ENCODE results near the gene RNU5B-1.

Gene RNU5B-1

GRCh38 chr15:65289261-65289854, 15.1 kb upstream of the RNU5B-1 start:
- no peak for DNase-seq

- DNase-seq: no peak
Observed at GRCh38 chr15:65290228-65290627, 14.2 kb upstream of the RNU5B-1 start.

DNA sequence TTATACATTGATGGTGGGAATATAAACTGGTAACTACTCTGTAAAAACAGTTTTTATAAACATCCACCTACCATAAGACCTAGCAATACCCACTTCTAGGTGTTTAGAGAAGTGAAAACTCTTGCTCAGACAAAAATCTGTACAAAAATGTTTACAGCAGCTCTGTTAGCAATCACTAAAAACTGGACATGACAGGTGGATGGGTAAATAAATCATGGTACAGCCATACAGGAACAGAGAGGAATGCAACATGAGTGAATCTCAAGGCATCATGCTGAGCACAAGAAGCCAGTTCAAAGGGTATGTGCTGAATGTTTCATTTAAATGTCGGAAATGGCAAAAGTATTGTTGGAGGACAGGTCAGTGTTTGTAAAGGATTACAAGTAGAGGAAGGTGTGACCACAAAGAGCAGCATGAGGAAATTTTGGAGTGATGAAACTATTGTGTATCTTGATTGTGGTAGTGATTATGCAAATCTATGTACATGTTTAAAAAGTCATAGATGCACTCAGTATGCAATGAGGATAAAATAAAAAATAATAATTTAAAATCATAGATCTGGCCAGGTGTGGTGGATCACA, 11.4 kb upstream of the RNU5B-1 start:
- DNase-seq: no peak

GRCh38 chr15:65298731-65299130, 5.7 kb upstream of the RNU5B-1 start:
- no peak for DNase-seq

DNA sequence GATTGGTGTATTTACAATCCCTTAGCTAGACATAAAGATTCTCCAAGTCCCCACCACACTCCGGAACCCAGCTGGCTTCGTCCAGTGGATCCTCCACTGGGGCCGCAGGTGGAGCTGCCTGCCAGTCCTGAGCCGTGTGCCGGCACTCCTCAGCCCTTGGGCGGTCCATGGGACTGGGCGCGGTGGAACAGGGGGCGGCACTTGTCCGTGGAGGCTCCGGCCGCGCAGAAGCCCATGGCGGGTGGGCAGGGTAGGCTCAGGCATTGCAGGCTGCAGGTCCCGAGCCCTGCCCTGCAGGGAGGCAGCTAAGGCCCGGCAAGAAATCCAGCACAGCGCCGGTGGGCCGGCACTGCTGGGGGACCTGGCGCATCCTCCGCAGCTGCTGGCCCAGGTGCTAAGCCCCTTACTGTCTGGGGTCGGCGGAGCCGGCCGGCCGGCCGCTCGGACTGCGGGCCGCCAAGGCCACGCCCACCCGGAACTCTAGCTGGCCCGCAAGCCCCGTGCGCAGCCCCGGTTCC, 3.5 kb upstream of the RNU5B-1 start:
- no peak for DNase-seq

- no peak for DNase-seq
Observed at GRCh38 chr15:65302061-65302460, 2.4 kb upstream of the RNU5B-1 start.

DNA sequence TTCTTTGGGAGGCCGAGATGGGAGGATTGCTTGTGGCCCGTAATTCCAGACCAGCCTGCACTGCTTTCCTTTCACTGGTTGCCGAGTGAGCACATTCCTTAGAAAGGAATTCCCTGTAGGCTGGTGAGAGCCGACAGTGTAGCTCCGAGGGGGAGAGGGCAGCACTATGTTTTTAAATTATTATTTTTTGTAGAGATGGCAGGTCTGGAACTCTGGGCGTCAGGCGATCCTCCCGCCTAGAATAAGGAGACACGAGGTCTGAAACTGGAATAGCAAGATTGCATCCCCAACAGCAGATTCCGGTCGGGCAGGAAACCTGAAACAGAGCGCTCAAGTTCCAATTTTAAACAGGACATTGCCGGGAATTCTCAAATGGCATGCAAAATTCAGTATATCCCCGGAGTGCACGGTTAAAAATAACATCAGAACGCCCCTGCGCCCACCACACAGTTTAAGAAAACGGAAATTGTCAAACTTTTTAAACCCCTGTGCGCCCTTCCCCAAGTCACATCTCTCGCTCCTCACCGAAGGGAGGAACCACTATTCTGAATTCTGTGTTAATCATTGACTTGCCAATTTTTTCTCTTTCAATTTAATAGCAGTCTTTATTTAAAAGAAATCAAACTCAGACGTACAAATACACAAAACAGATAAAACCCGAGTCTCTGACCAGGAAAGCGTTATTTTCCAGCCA, 643 bp upstream of the RNU5B-1 start:
- peak in 1 of 2 donors; percentile 22 for DNase-seq

DNA sequence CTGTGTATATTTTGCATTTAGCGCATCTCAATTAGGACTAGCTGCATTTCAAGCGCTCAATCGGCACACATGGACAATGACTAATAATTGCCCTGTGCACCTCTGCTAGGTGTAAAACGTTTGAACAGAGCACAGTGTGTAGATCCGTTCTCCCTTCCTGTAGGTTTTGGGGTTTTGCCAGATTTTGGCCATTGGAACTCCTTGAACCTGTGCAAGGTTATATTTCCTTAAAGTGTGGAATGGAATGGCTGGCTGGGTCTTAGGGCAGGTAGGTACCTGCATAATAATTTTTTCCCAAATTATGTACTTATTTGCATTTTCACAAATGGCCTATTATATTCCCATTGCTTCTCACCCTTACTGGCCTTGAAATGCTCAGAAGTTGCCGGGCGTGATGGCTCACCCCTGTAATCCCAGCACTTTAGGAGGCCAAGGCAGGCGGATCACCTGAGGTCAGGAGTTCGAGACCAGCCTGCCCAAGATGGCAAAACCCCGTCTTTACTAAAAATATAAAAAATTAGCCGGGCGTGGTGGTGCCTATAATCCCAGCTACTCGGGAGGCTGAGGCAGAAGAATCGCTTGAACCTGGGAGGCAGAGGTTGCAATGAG, 777 bp downstream of the RNU5B-1 start:
- DNase-seq: no peak

GRCh38 chr15:65305776-65306175, 1.3 kb downstream of the RNU5B-1 start:
- no peak for DNase-seq

- DNase-seq: no peak
Observed at GRCh38 chr15:65306551-65306950, 2.1 kb downstream of the RNU5B-1 start.

GRCh38 chr15:65307978-65308377, 3.5 kb downstream of the RNU5B-1 start:
- DNase-seq: no peak

- DNase-seq: no peak
Observed at GRCh38 chr15:65309882-65310418, 5.5 kb downstream of the RNU5B-1 start.

DNA sequence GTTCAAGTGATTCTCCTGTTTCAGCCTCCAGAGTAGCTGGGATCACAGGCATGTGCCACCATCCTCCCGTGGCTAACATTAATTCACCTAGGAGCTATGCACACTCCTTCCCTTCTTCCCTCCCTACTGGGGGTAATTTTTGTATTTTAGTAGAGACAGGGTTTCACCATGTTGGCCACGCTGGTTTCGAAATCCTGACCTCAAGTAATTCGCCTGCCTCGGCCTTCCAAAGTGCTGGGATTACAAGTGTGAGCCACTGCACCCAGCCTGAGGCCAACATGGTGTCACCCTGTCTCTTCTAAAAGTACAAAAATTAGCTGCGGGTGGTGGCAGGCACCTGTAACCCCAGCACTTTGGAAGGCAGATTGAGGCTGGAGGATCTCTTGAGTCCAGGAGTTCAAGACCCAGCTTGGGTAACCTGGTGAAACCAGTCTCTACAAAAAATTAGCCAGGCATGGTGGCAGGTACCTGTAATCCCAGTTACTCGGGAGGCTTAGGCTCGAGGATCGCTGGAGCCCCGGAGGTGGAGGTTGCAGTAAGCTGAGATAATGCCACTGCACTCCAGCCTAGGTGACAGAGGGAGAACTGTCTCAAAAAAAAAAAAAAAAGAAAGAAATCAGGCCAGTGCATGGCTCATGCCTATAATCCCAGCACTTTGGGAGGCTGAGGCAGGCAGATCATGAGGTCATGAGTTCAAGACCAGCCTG, 6.1 kb downstream of the RNU5B-1 start:
- DNase-seq: no peak

DNA sequence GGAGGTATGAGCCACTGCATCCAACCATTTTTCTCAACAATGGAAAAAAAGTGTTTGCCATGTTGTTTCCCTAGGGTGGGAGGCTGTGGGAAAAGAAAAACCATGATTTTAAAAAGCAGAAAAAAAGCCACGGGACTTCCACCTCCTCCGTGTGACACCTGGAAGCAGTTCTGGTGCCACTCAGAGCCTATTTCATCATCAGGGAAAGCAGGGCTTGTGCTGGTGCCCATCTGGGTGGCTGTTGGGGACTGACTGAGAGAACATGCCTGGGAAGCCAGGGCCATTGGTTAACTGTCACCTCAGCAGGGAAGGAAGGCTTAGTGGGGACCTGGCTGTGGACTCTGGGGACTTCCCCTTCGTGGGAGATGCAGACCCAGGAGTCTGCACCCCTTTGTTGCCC, 7.3 kb downstream of the RNU5B-1 start:
- no peak for DNase-seq

DNA sequence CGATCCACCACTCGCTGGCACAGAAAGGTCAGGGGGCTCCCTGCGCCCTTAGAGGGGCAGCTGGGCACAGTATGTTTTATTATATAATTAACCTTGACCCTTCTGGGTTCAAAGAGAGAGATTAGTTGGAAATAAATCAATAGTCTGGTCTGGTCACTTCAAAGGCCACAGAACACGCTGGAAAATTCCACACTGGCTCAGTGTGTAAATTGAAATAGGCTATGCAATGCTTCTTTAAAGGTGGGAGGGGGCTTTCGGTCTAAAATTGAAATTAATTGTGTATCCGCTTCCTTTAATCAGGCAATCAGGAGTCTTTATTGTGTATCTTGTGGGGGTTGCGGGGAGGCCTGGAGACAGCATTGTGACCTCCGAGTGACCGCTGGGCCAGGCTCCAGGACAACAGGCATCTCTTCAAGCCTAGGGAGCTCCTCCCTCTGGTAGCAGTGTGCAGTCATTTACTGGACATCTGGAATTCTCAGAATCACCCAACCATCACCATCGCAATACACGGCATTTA, 8.0 kb downstream of the RNU5B-1 start:
- no peak for DNase-seq

DNA sequence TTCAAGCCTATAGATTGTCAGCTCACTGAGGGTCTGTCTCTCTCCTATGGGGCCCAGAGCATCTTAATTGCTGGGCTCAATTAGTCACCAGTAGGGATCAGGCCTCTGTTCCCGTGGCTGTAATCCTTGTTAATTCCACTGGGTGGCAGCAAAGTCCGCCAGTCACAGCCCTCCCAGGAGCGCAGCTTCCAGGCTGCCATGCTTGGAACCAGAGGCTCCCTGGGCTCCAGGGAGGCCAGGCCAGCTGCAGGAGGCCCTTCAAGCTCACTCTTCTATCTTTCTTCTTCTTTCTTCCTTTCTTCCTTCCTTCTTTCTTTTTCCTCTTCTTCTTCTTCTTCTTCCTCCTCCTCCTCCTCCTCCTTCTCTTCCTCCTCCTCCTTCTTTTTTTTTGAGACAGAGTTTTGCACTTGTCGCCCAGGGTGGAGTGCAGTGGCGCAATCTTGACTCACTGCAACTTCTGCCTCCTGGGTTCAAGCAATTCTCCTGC, 14.4 kb downstream of the RNU5B-1 start:
- DNase-seq: peak; percentile 31 to 81

DNA sequence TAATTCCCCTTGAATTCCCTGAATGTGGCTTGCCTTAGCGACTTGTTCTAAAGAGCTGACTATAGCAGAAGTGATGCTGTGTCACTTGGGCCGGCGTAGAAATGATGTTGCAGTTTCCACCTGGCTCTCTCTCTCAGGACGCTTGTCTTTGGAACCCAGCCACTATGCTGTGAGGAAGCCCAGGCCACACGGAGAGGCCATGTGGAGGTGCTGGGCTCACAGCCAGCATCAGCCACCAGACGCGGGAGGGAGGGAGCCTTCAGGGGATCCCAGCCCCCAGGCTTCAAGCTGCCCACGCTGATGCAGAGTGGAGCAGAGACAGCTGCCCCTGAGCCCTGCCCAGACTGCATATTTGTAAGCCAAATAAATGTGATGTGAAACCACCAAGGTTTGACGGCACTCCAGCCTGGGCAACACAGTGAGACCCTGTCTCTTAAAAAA, 18.6 kb downstream of the RNU5B-1 start:
- no peak for DNase-seq

DNA sequence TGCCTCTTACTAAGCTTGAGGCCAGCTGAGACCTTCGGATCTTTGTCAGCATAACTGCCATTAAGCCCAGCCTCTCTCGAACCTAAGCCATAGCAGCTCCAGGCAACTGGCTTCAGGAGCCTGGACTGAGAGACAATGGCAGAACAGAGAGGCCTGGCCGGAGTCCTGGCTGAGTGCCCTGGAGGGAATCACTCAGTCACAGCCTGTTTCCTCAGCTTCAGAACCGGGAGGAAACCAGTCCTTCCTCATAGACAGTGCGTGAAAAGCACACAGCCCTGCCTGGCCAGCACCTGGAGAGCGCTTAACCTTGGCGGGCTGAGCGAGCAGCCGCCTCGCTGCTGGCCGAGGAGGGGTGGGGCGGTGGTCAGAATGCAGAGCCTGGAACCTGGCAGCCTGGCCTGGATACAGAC, 21.6 kb downstream of the RNU5B-1 start:
- DNase-seq: no peak

DNA sequence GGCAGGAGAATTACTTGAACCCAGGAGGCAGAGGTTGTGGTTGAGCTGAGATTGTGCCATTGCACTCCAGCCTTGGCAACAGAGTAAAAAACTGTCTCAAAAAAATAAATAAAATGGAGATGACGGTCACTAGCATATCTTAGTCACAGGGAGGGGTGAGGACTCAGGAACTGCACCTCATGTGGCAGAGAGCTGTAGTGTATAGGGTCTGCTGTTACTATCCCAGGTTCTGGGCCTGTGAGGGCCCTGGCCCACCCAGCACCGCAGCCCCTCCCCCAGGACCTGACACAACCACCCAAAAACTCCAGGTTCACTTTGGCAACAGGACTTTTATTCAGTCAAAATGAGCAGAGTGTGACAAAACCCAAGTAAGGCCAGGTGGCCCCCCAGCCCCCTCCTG, 22.3 kb downstream of the RNU5B-1 start:
- no peak for DNase-seq

DNA sequence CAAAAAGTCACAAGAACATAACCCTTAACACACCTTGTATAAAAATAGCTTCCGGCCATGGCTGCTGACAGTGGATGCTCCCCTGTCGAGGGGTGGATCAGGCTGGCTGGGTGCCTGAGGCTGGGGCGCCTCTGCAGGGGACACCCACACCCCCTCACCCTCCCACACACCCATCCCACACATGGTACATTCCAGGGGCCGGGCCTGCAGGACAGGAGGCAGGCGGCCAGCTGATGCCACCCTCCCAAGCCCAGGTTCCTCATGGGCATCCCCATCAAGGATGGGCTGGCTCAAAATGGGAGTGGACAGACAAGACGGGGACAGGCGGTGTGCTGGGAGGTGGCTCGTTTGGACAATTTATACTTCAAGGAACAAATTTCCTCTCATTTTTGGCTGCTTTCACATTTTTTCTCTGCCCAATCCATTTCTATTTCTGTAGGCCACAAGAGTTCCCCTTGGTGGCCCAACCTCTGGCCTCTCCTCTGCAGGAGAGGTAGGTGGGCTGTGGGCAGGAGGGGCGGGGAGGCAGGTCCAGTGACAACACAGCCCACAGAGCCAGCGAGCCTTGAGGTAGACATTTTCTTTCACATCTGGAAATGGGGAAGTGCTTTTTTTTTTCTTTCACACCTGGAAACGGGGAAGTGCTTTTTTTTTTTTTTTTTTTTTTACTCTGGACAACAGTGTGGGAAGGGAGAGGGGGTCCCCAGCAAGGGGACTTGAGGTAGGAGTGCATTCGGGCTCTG, 23.3 kb downstream of the RNU5B-1 start:
- DNase-seq: no peak

- no peak for DNase-seq
Observed at GRCh38 chr15:65328506-65329287, 24.2 kb downstream of the RNU5B-1 start.

All from bone marrow (tissue), 2 donors.